ENCODE measurements around the gene PPP1CB.
"Not testable (repeated sequence)": the region's sequence is repeated elsewhere in the genome, so short reads cannot be mapped to it uniquely, and the experiment has no call there.

The PPP1CB gene

DNA sequence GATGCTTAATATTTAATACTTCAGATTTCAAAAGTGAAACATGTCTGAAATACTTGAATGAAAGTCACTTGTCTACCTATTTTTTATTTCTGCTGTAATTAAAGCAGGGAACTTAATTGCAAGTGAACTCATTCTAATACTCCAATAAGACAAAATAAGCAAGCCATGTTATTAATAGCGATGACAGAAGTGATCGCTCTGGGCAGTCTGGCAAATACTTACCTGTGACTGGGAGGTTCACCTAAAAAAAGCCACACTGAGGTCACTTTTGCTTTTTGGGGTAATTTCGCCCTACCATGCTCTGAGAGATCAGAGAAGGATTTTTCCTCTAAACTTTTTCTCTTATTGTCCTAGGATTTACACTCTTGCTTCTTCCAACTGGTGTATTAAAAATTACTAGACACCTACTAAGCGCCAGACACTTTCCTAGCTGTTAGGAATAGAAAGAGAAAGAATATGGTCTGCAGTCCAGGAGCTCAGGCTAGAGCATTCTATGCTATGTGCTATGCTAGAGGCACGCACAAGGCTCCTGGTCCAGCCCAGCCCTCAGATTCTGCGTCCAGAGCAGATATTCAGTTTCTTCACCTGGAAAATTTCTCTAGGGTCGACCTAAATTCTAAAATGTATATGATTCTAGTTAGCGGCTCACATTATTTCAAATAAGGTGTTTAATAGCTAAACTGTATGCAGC is 26.5 kb upstream of the PPP1CB start:
- in situ Hi-C loops (cut with MboI; ENCODE audit: low sequenced_read_pairs): no loop called here
- DNase-seq (ENCODE audit: low spot score in 2 of 2): no peak
- no peaks in the 10 kb centered on the region for H3K27me3 ChIP-seq (ENCODE audit: low read depth)
- H3K36me3 ChIP-seq (replicated peaks): no peaks in the 10 kb centered on the region
- H3K4me3 ChIP-seq: no peak overlapping the region
- H3K9me3 ChIP-seq: no peaks in the 10 kb centered on the region
- H3K4me1 ChIP-seq: peaks cover 4% of the 10 kb centered on the region; the same call in 1 of the 2 replicates

DNA sequence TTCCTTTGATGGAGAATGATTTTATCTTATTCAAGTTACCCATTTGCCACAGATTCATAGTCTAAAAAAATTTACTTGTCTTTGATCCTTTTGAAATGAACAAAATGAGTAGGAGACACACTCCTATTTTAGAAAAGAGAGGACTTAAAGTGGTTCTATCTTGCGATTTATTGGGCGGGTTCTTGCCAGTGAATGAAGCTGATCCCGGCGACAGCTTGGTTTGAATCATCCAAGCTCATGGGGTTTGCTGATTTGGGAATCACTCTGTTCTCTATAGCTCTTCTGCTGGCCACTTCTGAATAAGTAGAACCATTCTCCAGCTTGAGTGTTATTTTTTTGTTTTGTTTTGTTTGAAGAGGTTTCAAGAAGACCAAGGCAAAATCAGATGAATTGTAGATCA is 25.5 kb upstream of the PPP1CB start:
- Histone ChIP-seq H3K4me1 (peaks cover 4% of the 10 kb centered on the region; the same call in 1 of the 2 replicates), H3K36me3 (replicated peaks) (no peaks in the 10 kb centered on the region), H3K9me3 (no peaks in the 10 kb centered on the region), H3K4me3 (no peak overlapping the region), H3K27me3 (ENCODE audit: low read depth) (no peaks in the 10 kb centered on the region)
- in situ Hi-C loops (cut with MboI; ENCODE audit: low sequenced_read_pairs): no loop called here
- DNase-seq (ENCODE audit: low spot score in 2 of 2): no peak

DNA sequence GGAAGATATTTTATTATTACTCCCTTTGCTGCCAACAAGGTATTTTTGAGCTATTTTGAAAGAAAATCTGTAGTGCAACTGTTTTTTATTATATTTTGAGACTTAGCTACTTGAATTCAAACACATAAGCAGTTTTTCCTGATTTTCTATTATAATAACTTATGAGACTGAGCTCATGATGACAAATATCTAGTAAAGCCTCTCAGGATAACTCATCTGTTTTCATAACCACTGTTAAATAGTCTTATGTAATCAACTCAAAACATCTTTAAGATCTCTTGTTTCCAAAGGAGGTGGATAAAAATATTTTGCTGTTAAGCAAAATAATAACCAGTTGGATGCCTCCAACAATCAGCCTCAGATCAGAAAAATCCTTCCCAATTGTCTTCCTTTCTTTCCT is 21.9 kb upstream of the PPP1CB start:
- no peaks in the 10 kb centered on the region for H3K36me3 ChIP-seq (replicated peaks)
- DNase-seq (ENCODE audit: low spot score in 2 of 2): no peak
- in situ Hi-C loops (cut with MboI; ENCODE audit: low sequenced_read_pairs): no loop called here

DNA sequence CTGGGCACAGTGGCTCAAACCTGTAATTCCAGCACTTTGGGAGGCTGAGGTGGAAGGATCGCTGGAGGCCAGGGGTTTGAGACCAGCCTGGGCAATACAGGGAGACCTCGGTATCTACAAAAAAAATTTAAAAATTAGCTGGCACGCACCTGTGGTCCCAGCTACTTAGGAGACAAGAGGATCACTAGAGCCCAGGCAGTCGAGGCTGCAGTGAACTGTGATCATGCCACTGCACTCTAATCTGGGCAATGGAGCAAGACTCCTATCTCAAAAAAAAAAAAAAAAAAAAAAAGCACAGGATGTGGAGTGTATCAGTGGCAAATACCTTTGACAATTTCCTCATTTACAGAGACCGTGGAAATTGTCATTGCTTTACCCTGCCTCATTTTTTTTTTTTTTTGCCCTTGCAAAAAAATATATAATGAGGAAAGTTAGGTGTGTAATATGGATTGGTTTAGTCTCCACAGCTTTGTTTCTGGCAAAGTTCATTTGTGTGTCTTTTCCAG is 20.9 kb upstream of the PPP1CB start:
- H3K4me3 ChIP-seq: no peak overlapping the region
- no peaks in the 10 kb centered on the region for H3K9me3 ChIP-seq
- H3K36me3 ChIP-seq (replicated peaks): no peaks in the 10 kb centered on the region
- in situ Hi-C loops (cut with MboI; ENCODE audit: low sequenced_read_pairs): no loop called here
- H3K27me3 ChIP-seq (ENCODE audit: low read depth): no peaks in the 10 kb centered on the region
- no peak for DNase-seq (ENCODE audit: low spot score in 2 of 2)
- H3K4me1 ChIP-seq: no peaks in the 10 kb centered on the region

More for the DNA sequence above, 21.9 kb upstream of the PPP1CB start:
- Histone ChIP-seq H3K9me3 (no peaks in the 10 kb centered on the region), H3K4me1 (no peaks in the 10 kb centered on the region; the same call in 1 of the 2 replicates), H3K27me3 (ENCODE audit: low read depth) (no peaks in the 10 kb centered on the region), H3K4me3 (no peak overlapping the region)

DNA sequence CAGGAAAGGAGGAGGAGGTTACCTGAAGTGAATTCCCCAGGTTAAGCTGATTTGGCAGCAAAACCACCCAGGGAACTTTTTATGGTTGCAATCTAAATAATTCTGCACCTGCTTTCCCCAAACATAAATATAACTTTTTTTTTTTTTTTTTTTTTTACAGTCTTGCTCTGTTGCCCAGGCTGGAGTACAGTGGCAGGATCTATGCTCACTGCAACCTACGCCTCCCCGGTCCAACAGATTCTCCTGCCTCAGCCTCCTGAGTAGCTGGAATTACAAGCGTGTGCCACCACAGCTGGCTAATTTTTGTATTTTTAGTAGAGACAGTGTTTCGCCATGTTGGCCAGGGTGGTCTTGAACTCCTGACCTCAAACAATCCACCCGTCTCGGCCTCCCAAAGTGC is 16.1 kb upstream of the PPP1CB start:
- Histone ChIP-seq H3K9me3 (peaks cover 9% of the 10 kb centered on the region), H3K36me3 (replicated peaks) (no peaks in the 10 kb centered on the region), H3K27me3 (ENCODE audit: low read depth) (no peaks in the 10 kb centered on the region), H3K4me3 (no peak overlapping the region), H3K4me1 (no peaks in the 10 kb centered on the region)
- no peak for DNase-seq (ENCODE audit: low spot score in 2 of 2)
- in situ Hi-C loops (cut with MboI; ENCODE audit: low sequenced_read_pairs): no loop called here

DNA sequence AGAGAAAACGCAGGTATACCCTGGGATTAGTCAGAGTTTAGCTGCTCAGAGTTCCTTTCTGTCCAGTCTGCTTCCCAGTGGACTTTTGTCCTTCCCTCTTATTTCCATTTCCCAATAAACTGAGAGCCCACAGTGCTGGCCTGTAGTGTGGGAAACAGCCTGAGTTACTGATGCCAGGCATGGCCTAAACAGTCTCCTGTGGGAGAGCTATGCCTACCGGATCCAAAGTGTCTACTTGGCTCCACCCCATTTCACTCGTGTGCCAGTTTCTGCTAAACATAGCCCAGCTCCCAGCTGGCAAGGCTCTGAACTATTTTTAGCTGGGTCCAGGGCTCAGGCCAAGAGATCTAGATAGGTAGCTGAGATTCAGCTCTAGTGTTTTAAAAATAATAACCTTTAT is 15.6 kb upstream of the PPP1CB start:
- Histone ChIP-seq H3K4me3 (no peak overlapping the region), H3K9me3 (peaks cover 11% of the 10 kb centered on the region), H3K36me3 (replicated peaks) (no peaks in the 10 kb centered on the region), H3K27me3 (ENCODE audit: low read depth) (no peaks in the 10 kb centered on the region), H3K4me1 (no peaks in the 10 kb centered on the region)
- DNase-seq (ENCODE audit: low spot score in 2 of 2): no peak
- in situ Hi-C loops (cut with MboI; ENCODE audit: low sequenced_read_pairs): no loop called here

DNA sequence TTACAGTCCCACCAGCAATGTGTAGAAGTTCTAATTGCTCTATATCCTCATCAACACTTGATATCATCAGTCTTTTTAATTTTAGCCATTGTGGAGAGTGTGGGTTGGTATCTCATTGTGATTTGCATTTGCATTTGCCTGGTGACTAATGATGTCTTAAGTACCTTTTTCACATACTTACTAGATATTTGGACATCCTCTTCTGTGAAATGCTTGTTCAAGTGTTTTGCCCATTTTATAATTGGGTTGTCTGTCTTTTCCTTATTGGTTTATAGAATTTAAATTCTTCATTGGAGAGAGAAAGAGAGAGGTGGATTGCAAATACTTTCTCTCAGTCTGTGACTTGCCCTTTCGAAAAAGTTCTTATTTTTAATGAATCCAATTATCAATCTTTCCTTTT is 14.0 kb upstream of the PPP1CB start:
- peaks cover 11% of the 10 kb centered on the region for H3K9me3 ChIP-seq
- DNase-seq (ENCODE audit: low spot score in 2 of 2): no peak
- in situ Hi-C loops (cut with MboI; ENCODE audit: low sequenced_read_pairs): no loop called here
- H3K36me3 ChIP-seq (replicated peaks): no peaks in the 10 kb centered on the region
- H3K4me3 ChIP-seq: no peak overlapping the region
- no peaks in the 10 kb centered on the region for H3K4me1 ChIP-seq
- H3K27me3 ChIP-seq (ENCODE audit: low read depth): no peaks in the 10 kb centered on the region

DNA sequence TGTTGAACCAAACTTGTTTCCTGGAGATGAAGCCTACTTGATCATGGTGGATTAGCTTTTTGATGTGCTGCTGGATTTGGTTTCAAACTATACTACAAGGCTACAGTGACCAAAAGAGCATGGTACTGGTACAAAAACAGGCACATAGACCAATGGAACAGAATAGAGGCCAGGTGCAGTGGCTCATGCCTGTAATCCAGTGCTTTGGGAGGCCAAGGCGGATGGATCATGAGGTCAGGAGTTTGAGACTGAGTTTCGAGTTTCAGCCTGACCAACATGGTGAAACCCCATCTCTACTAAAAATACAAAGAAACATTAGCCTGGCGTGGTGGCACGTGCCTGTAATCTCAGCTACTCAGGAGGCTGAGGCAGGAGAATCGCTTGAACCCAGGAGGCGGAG is 9.0 kb upstream of the PPP1CB start:
- DNase-seq (ENCODE audit: low spot score in 2 of 2); H3K4me3 ChIP-seq; H3K9me3 ChIP-seq; in situ Hi-C loops (cut with MboI; ENCODE audit: low sequenced_read_pairs); H3K27me3 ChIP-seq (ENCODE audit: low read depth); H3K4me1 ChIP-seq; H3K36me3 ChIP-seq (replicated peaks): not testable (repeated sequence)

DNA sequence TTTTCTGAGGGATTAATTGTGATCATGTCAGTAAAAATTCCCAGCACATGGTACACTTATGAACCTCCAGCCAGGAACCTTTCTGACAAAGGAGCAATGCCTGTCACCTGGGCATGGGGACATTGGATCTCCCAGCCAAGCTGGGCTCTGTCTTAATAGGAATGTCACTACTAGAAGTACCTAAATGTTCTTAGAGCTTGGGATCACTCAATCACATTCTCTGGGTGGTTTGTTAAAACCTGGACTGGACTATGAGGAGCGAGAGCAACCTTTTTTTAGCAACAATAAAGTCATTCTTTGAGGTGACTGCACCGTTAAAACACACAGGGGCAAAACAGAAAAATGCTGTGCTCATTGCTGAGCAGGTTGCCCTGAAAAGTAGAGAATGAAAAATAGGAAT is 6.4 kb upstream of the PPP1CB start:
- H3K9me3 ChIP-seq: 0 out of 2 replicates have a peak, but pooled peaks cover 2% of the 10 kb centered on the region
- H3K4me1 ChIP-seq: peaks cover 2% of the 10 kb centered on the region
- no peak for DNase-seq (ENCODE audit: low spot score in 2 of 2)
- H3K4me3 ChIP-seq: no peak overlapping the region
- H3K36me3 ChIP-seq (replicated peaks): no peaks in the 10 kb centered on the region
- no peaks in the 10 kb centered on the region for H3K27me3 ChIP-seq (ENCODE audit: low read depth)
- in situ Hi-C loops (cut with MboI; ENCODE audit: low sequenced_read_pairs): no loop called here

DNA sequence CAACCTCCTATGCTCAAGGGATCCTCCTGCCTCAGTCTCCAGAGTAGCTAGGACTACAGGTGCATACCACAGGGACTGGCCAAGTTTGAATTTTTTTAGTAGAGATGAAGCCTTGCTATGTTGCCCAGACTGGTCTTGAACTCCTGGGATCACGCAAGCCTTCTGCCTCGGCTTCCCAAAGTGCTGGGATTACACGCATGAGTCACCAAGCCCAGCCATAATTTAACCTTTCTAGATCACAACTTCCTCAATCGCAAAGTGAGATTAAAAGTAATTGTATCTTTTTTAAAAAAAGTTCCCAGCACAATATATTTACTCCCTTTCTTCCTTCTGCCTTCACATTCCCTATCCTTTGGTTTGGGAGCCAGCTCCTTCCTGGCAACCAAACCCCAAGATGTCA is 5.8 kb upstream of the PPP1CB start:
- Histone ChIP-seq H3K27me3 (ENCODE audit: low read depth) (no peaks in the 10 kb centered on the region), H3K4me3 (no peak overlapping the region), H3K36me3 (replicated peaks) (no peaks in the 10 kb centered on the region), H3K9me3 (0 out of 2 replicates have a peak, but pooled peaks cover 1% of the 10 kb centered on the region), H3K4me1 (peaks cover 8% of the 10 kb centered on the region)
- no peak for DNase-seq (ENCODE audit: low spot score in 2 of 2)
- in situ Hi-C loops (cut with MboI; ENCODE audit: low sequenced_read_pairs): no loop called here

DNA sequence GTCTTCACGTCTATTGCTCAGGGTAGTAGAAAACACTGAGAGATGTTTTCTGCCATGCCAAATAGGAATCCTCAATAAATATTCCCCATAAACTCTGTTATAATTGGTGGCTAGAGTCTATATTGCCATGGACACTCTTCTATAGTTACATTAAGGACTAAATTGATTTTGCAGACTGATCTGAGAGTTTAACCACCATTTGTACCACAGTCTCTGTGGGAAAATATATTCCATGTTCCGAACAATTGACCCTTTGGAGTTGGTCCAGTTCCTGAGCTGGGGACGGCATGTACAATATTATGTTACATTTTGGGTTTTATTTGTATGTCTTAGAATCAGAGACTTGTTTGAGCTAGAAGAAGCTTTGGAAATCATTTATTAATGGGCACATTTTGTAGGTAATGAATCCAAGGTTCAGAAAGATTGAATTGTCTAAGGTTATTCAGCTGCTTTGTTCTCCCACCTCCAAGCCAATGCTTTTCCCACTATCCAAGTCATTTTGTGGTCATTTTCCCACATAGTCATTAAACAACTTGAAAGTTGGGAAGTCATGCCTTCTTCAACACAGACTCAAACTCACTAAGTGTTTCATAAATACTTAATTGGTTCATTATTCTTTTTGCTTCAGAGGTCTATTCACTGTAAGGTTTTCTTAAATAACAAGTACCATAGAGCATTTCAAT is 5.1 kb upstream of the PPP1CB start:
- Histone ChIP-seq H3K9me3 (no peaks in the 10 kb centered on the region), H3K36me3 (replicated peaks) (no peaks in the 10 kb centered on the region), H3K4me1 (peaks cover 9% of the 10 kb centered on the region), H3K27me3 (ENCODE audit: low read depth) (no peaks in the 10 kb centered on the region), H3K4me3 (no peak overlapping the region)
- no peak for DNase-seq (ENCODE audit: low spot score in 2 of 2)
- in situ Hi-C loops (cut with MboI; ENCODE audit: low sequenced_read_pairs): no loop called here

DNA sequence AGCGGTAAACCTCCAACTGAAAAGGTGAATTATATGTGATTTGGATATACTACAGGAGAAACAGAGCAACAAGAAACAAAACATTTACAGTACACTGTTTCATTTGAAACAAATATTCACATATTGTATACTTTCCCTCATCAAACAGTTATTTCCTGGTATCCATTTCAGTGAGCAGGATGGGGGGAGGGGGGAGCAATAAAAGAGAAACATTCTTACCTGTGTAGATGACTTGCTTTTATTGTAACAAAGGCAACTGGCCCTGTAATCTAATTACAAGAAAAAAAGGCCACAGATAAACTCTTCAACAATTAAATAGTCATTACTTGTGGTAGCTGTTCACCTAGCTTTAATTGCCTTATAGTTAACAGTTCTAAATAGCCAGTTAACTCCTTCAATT is 3.9 kb upstream of the PPP1CB start:
- H3K4me1 ChIP-seq: peaks cover 9% of the 10 kb centered on the region
- H3K9me3 ChIP-seq: no peaks in the 10 kb centered on the region
- no peak for DNase-seq (ENCODE audit: low spot score in 2 of 2)
- no peaks in the 10 kb centered on the region for H3K27me3 ChIP-seq (ENCODE audit: low read depth)
- H3K4me3 ChIP-seq: no peak overlapping the region
- no peaks in the 10 kb centered on the region for H3K36me3 ChIP-seq (replicated peaks)
- in situ Hi-C loops (cut with MboI; ENCODE audit: low sequenced_read_pairs): no loop called here

DNA sequence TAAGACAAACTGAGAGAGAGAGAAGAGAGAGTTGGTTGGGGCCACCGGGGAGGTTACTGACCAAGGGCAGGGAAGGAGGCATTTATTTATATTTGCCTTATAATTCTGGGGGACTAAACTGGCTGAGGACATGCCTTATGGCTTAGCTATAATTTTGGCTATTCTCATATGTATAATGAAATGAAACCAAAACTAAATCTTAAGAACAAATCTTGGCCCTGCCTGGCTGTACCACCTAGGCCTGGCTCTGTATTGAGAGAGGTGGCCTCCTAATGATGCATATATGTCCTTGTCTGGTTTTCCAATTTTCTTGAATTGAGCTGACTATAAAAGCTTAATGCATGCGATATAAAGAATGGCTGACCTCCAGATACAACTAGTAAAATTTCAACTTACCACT is 3.5 kb upstream of the PPP1CB start:
- Histone ChIP-seq H3K36me3 (replicated peaks) (no peaks in the 10 kb centered on the region), H3K27me3 (ENCODE audit: low read depth) (no peaks in the 10 kb centered on the region), H3K9me3 (no peaks in the 10 kb centered on the region), H3K4me1 (peaks cover 9% of the 10 kb centered on the region), H3K4me3 (no peak overlapping the region)
- in situ Hi-C loops (cut with MboI; ENCODE audit: low sequenced_read_pairs): no loop called here
- DNase-seq (ENCODE audit: low spot score in 2 of 2): no peak

DNA sequence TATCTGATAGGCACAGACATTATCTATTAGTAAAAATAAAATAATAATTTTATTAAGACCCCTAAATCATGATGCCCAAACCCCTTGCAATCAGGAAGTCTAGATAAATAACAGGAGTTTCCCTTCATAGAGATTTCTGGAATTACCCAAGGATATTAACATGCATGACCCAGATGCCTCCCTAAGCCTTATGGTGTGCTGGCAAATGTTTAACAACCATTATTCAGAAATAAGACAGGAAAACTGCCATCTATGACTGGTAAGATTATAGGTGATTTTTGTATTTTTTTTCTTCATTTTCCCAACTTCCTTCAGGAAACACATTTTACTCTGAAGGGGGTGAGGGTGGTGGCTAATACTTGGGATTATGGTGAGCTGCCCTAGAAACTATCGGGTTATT is 2.7 kb upstream of the PPP1CB start:
- H3K36me3 ChIP-seq (replicated peaks): no peaks in the 10 kb centered on the region
- no peak for DNase-seq (ENCODE audit: low spot score in 2 of 2)
- no peaks in the 10 kb centered on the region for H3K27me3 ChIP-seq (ENCODE audit: low read depth)
- in situ Hi-C loops (cut with MboI; ENCODE audit: low sequenced_read_pairs): no loop called here
- peaks cover 9% of the 10 kb centered on the region for H3K4me1 ChIP-seq
- H3K9me3 ChIP-seq: no peaks in the 10 kb centered on the region
- no peak overlapping the region for H3K4me3 ChIP-seq

All from HAP-1 (cell line).